Activated naive CD4-positive, alpha-beta T cell treated with anti-CD3 and anti-CD28 coated beads for 36 hours (primary cell): Measurements from ENCODE around the gene IL3. TPM values are rescaled to one million over a fixed set of nuclear protein-coding genes. Genes with fewer than 3 reads are reported as not detected.

Source experiments
- CTCF ChIA-PET: fragments of 350-600 bp; sonication (Branson Sonifier 250); formaldehyde crosslinking; loops from one replicate; lab custom pipeline; 2021; ENCODE audit warnings: antibody characterized with exemption; lab: Charles Lee
- DNase-seq: peaks from one replicate; pipeline ENCODE4 v3.0.0-alpha.2; 2020
- H3K27ac Mint-ChIP-seq: one replicate; pipeline ENCODE4 v1.8.0; 2021; ENCODE audit warnings: mild to moderate bottlenecking, mixed read lengths
- H3K27me3 Mint-ChIP-seq: one replicate; pipeline ENCODE4 v1.8.0; 2021; ENCODE audit warnings: low read depth, mixed read lengths
- H3K36me3 Mint-ChIP-seq: one replicate; pipeline ENCODE4 v1.8.0; 2021; ENCODE audit warnings: low read depth, mixed read lengths
- H3K4me1 Mint-ChIP-seq: one replicate; pipeline ENCODE4 v1.8.0; 2021; ENCODE audit warnings: low read depth, mixed read lengths
- H3K4me3 Mint-ChIP-seq: one replicate; pipeline ENCODE4 v1.8.0; 2021; ENCODE audit warnings: mild to moderate bottlenecking, moderate library complexity, mixed read lengths
- H3K9me3 Mint-ChIP-seq: one replicate; pipeline ENCODE4 v1.8.0; 2021; ENCODE audit warnings: mixed read lengths
- intact Hi-C: fragments of 100-400 bp; cut with micrococcal nuclease; formaldehyde crosslinking; loops from one replicate; pipeline ENCODE4 v1.15.1; 2023
- total RNA-seq, 2 experiments: library from RNA; stranded (reverse); gene quantifications; one replicate each; pipeline ENCODE4 v1.2.3, GENCODE V29; 2021

The IL3 gene
- total RNA-seq, 2 experiments from 2014 or later = not detected

- Mint-ChIP-seq H3K27me3 (no peaks in the 10 kb centered on the region), H3K4me3 (no peak overlapping the region), H3K4me1 (peaks cover 13% of the 10 kb centered on the region), H3K27ac (no peak overlapping the region), H3K36me3 (no peaks in the 10 kb centered on the region), H3K9me3 (no peaks in the 10 kb centered on the region)
- peak; percentile 90 for DNase-seq
- CTCF ChIA-PET = interaction anchor here (0.5 to 4.8 kb wide), 37 partner anchors 9 to 655 kb away, joined by 3 to 30 read pairs (median 4); no protein-coding TSS in a partner anchor
- intact Hi-C loops = loop anchor here (1.0 to 5.0 kb wide), 7 partner anchors 43 to 640 kb away; partner anchors contain the start of genes FNIP1 and SLC22A5
These were observed 2.8 kb downstream of the IL3 start for GRCh38 chr5:132063090-132063911.

- intact Hi-C loops = loop anchor here (1.0 to 5.0 kb wide), 5 partner anchors 174 to 437 kb away; partner anchors contain the start of genes FNIP1 and SLC22A5
- no peaks in the 10 kb centered on the region for H3K36me3 Mint-ChIP-seq
- H3K9me3 Mint-ChIP-seq = no peaks in the 10 kb centered on the region
- peaks cover 13% of the 10 kb centered on the region for H3K4me1 Mint-ChIP-seq
- DNase-seq = no peak
- no peaks in the 10 kb centered on the region for H3K27me3 Mint-ChIP-seq
- CTCF ChIA-PET = interaction anchor here (1.1 to 4.8 kb wide), 18 partner anchors 11 to 474 kb away, joined by 3 to 30 read pairs (median 6); no protein-coding TSS in a partner anchor
- no peak overlapping the region for H3K27ac Mint-ChIP-seq
- no peak overlapping the region for H3K4me3 Mint-ChIP-seq
These were observed 3.7 kb downstream of the IL3 start for GRCh38 chr5:132064140-132064539.

GRCh38 chr5:132064738-132065331, 4.4 kb downstream of the IL3 start:
- Mint-ChIP-seq H3K27ac (no peak overlapping the region), H3K27me3 (no peaks in the 10 kb centered on the region), H3K4me1 (peaks cover 13% of the 10 kb centered on the region), H3K36me3 (no peaks in the 10 kb centered on the region), H3K9me3 (no peaks in the 10 kb centered on the region), H3K4me3 (no peak overlapping the region)
- DNase-seq = peak; percentile 91
- intact Hi-C loops = loop anchor here (1.0 to 5.0 kb wide), 9 partner anchors 34 to 436 kb away; partner anchors contain the start of genes FNIP1 and SLC22A5
- CTCF ChIA-PET = interaction anchor here (0.5 to 4.8 kb wide), 20 partner anchors 10 to 475 kb away, joined by 3 to 30 read pairs (median 4); partner anchors contain the start of gene P4HA2

GRCh38 chr5:132065351-132065937, 5.0 kb downstream of the IL3 start:
- Mint-ChIP-seq H3K36me3 (no peaks in the 10 kb centered on the region), H3K4me1 (peaks cover 13% of the 10 kb centered on the region), H3K27ac (no peak overlapping the region), H3K9me3 (no peaks in the 10 kb centered on the region), H3K27me3 (no peaks in the 10 kb centered on the region), H3K4me3 (no peak overlapping the region)
- DNase-seq = peak; percentile 72
- intact Hi-C loops = loop anchor here (1.0 to 2.0 kb wide), 5 partner anchors 34 to 320 kb away; no protein-coding TSS in a partner anchor
- CTCF ChIA-PET = interaction anchor here (0.5 to 4.8 kb wide), 20 partner anchors 10 to 476 kb away, joined by 3 to 30 read pairs (median 4); partner anchors contain the start of gene P4HA2

- DNase-seq = no peak
- Mint-ChIP-seq H3K9me3 (no peaks in the 10 kb centered on the region), H3K27me3 (no peaks in the 10 kb centered on the region), H3K4me1 (peaks cover 13% of the 10 kb centered on the region), H3K27ac (peak overlapping the region; percentile 13), H3K4me3 (no peak overlapping the region), H3K36me3 (no peaks in the 10 kb centered on the region)
- CTCF ChIA-PET = interaction anchor here (0.6 to 2.2 kb wide), 10 partner anchors 22 to 435 kb away, joined by 3 to 7 read pairs (median 6); no protein-coding TSS in a partner anchor
- intact Hi-C loops = loop anchor here (1.0 to 2.0 kb wide), 5 partner anchors 33 to 319 kb away; no protein-coding TSS in a partner anchor
These were observed 5.7 kb downstream of the IL3 start for GRCh38 chr5:132065951-132066701.

GRCh38 chr5:132066871-132067270, 6.4 kb downstream of the IL3 start:
- Mint-ChIP-seq H3K36me3 (no peaks in the 10 kb centered on the region), H3K27ac (no peak overlapping the region), H3K4me3 (no peak overlapping the region), H3K4me1 (peaks cover 13% of the 10 kb centered on the region), H3K27me3 (no peaks in the 10 kb centered on the region), H3K9me3 (no peaks in the 10 kb centered on the region)
- DNase-seq = no peak
- intact Hi-C loops = no loop called here
- CTCF ChIA-PET = interaction anchor here (1.3 to 1.5 kb wide), 2 partner anchors 113 to 172 kb away, joined by 4 to 6 read pairs; no protein-coding TSS in a partner anchor

GRCh38 chr5:132067451-132067850, 7.0 kb downstream of the IL3 start:
- no peak for DNase-seq
- H3K9me3 Mint-ChIP-seq = no peaks in the 10 kb centered on the region
- H3K4me3 Mint-ChIP-seq = no peak overlapping the region
- H3K4me1 Mint-ChIP-seq = peaks cover 13% of the 10 kb centered on the region
- intact Hi-C loops = no loop called here
- H3K27me3 Mint-ChIP-seq = no peaks in the 10 kb centered on the region
- CTCF ChIA-PET = interaction anchor here (1.3 to 1.5 kb wide), 2 partner anchors 112 to 171 kb away, joined by 4 to 6 read pairs; no protein-coding TSS in a partner anchor
- no peaks in the 10 kb centered on the region for H3K36me3 Mint-ChIP-seq
- no peak overlapping the region for H3K27ac Mint-ChIP-seq

- H3K4me1 Mint-ChIP-seq = peaks cover 13% of the 10 kb centered on the region
- CTCF ChIA-PET = interaction anchor here (0.7 kb wide), 1 partner anchor 109 kb away, joined by 3 read pairs; no protein-coding TSS in a partner anchor
- no peaks in the 10 kb centered on the region for H3K9me3 Mint-ChIP-seq
- no peak overlapping the region for H3K27ac Mint-ChIP-seq
- H3K27me3 Mint-ChIP-seq = no peaks in the 10 kb centered on the region
- DNase-seq = no peak
- H3K36me3 Mint-ChIP-seq = no peaks in the 10 kb centered on the region
- H3K4me3 Mint-ChIP-seq = no peak overlapping the region
- intact Hi-C loops = no loop called here
These were observed 7.7 kb downstream of the IL3 start for GRCh38 chr5:132067941-132068808.

GRCh38 chr5:132069561-132069960, 9.1 kb downstream of the IL3 start:
- Mint-ChIP-seq H3K36me3 (no peaks in the 10 kb centered on the region), H3K4me3 (no peak overlapping the region), H3K27ac (no peak overlapping the region), H3K9me3 (no peaks in the 10 kb centered on the region), H3K27me3 (no peaks in the 10 kb centered on the region), H3K4me1 (peaks cover 13% of the 10 kb centered on the region)
- CTCF ChIA-PET = no interaction called here
- intact Hi-C loops = no loop called here
- no peak for DNase-seq

GRCh38 chr5:132069994-132070393, 9.5 kb downstream of the IL3 start:
- CTCF ChIA-PET = no interaction called here
- H3K4me3 Mint-ChIP-seq = no peak overlapping the region
- H3K27me3 Mint-ChIP-seq = no peaks in the 10 kb centered on the region
- H3K9me3 Mint-ChIP-seq = no peaks in the 10 kb centered on the region
- no peak for DNase-seq
- intact Hi-C loops = loop anchor here (1.0 kb wide), 1 partner anchor 33 kb away; no protein-coding TSS in a partner anchor
- no peak overlapping the region for H3K27ac Mint-ChIP-seq
- peaks cover 8% of the 10 kb centered on the region for H3K4me1 Mint-ChIP-seq
- no peaks in the 10 kb centered on the region for H3K36me3 Mint-ChIP-seq
